ENCODE measurements around the gene CDKN2A. TPM values are rescaled to one million over a fixed set of nuclear protein-coding genes. Genes with fewer than 3 reads are reported as not detected.

Gene CDKN2A
- total RNA-seq, 1 experiment from 2014 or later: 282 TPM

GRCh38 chr9:21988056-21988990 lies 5.9 kb downstream of the CDKN2A start:
- TF ChIP-seq, protein P1, sequence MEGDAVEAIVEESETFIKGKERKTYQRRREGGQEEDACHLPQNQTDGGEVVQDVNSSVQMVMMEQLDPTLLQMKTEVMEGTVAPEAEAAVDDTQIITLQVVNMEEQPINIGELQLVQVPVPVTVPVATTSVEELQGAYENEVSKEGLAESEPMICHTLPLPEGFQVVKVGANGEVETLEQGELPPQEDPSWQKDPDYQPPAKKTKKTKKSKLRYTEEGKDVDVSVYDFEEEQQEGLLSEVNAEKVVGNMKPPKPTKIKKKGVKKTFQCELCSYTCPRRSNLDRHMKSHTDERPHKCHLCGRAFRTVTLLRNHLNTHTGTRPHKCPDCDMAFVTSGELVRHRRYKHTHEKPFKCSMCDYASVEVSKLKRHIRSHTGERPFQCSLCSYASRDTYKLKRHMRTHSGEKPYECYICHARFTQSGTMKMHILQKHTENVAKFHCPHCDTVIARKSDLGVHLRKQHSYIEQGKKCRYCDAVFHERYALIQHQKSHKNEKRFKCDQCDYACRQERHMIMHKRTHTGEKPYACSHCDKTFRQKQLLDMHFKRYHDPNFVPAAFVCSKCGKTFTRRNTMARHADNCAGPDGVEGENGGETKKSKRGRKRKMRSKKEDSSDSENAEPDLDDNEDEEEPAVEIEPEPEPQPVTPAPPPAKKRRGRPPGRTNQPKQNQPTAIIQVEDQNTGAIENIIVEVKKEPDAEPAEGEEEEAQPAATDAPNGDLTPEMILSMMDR (conservative IDR thresholded peaks at IDR 0.05): no peak
- TF ChIP-seq EZH2 (IDR thresholded peaks at IDR 0.05; ENCODE audit: low read depth): no peak
- no peak for DNase-seq
- no peak overlapping the region; the same call in 1 of the 2 replicates for H3K4me3 ChIP-seq
- H3K9me2 ChIP-seq (ENCODE audit: insufficient read depth): no peaks in the 10 kb centered on the region
- peaks cover 100% of the 10 kb centered on the region for H3K79me2 ChIP-seq (ENCODE audit: low read depth)
- H3K27me3 ChIP-seq (ENCODE audit: insufficient read depth, low read depth): no peaks in the 10 kb centered on the region
- no peak overlapping the region for H2AFZ ChIP-seq
- ChIA-PET CTCF (no interaction called here), POLR2A (ENCODE audit: unreplicated experiment) (interaction anchor here (0.6 kb wide), 1 partner anchor 124 kb away, joined by 5 read pairs; no protein-coding TSS in a partner anchor)
- no peaks in the 10 kb centered on the region for H3K9me3 ChIP-seq (ENCODE audit: insufficient read depth, low read depth)
- peaks cover 21% of the 10 kb centered on the region for H3K36me3 ChIP-seq (ENCODE audit: low read depth)
- peaks cover 4% of the 10 kb centered on the region; the same call in 1 of the 2 replicates for H3F3A ChIP-seq (ENCODE audit: insufficient read depth, low read depth)
- peak overlapping the region; percentile 23; the same call in 1 of the 2 replicates for H3K27ac ChIP-seq
- peaks cover 25% of the 10 kb centered on the region; the same call in 1 of the 2 replicates for H3K4me1 ChIP-seq (replicated peaks; ENCODE audit: insufficient read depth)
- peak overlapping the region; percentile 62 for H3K4me2 ChIP-seq
- no peaks in the 10 kb centered on the region for H4K20me1 ChIP-seq (ENCODE audit: insufficient read depth)
- intact Hi-C loops (cut with micrococcal nuclease; ENCODE audit: unreplicated experiment): loop anchor here (10.0 kb wide), 1 partner anchor 466 kb away; no protein-coding TSS in a partner anchor
- no TSS peak for BruUV-seq (replicated peaks)

GRCh38 chr9:21985964-21986667 lies 8.1 kb downstream of the CDKN2A start:
- BruUV-seq (replicated peaks): no TSS peak
- intact Hi-C loops (cut with micrococcal nuclease; ENCODE audit: unreplicated experiment): loop anchor here (10.0 kb wide), 1 partner anchor 469 kb away; no protein-coding TSS in a partner anchor
- H3K4me2 ChIP-seq: no peak overlapping the region
- peaks cover 15% of the 10 kb centered on the region for H3K36me3 ChIP-seq (ENCODE audit: low read depth)
- H4K20me1 ChIP-seq (ENCODE audit: insufficient read depth): no peaks in the 10 kb centered on the region
- H3K79me2 ChIP-seq (ENCODE audit: low read depth): peaks cover 99% of the 10 kb centered on the region
- no peaks in the 10 kb centered on the region for H3K27me3 ChIP-seq (ENCODE audit: insufficient read depth, low read depth)
- no peaks in the 10 kb centered on the region for H3F3A ChIP-seq (ENCODE audit: insufficient read depth, low read depth)
- DNase-seq: no peak
- no peak overlapping the region for H3K4me3 ChIP-seq
- no peak overlapping the region for H2AFZ ChIP-seq
- ChIA-PET CTCF (no interaction called here), POLR2A (ENCODE audit: unreplicated experiment) (interaction anchor here (0.7 kb wide), 1 partner anchor 181 kb away, joined by 7 read pairs; no protein-coding TSS in a partner anchor)
- peaks cover 18% of the 10 kb centered on the region; the same call in 1 of the 2 replicates for H3K4me1 ChIP-seq (replicated peaks; ENCODE audit: insufficient read depth)
- TF ChIP-seq EZH2 (IDR thresholded peaks at IDR 0.05; ENCODE audit: low read depth): no peak
- TF ChIP-seq, protein P1 (conservative IDR thresholded peaks at IDR 0.05): no peak
- no peaks in the 10 kb centered on the region for H3K9me2 ChIP-seq (ENCODE audit: insufficient read depth)
- no peak overlapping the region for H3K27ac ChIP-seq
- no peaks in the 10 kb centered on the region for H3K9me3 ChIP-seq (ENCODE audit: insufficient read depth, low read depth)

- H2AFZ ChIP-seq: no peak overlapping the region
- no peak for DNase-seq
- no peaks in the 10 kb centered on the region for H3K9me3 ChIP-seq (ENCODE audit: insufficient read depth, low read depth)
- no peaks in the 10 kb centered on the region for H3F3A ChIP-seq (ENCODE audit: insufficient read depth, low read depth)
- intact Hi-C loops (cut with micrococcal nuclease; ENCODE audit: unreplicated experiment): loop anchor here (10.0 kb wide), 1 partner anchor 471 kb away; no protein-coding TSS in a partner anchor
- no peaks in the 10 kb centered on the region for H3K27me3 ChIP-seq (ENCODE audit: insufficient read depth, low read depth)
- peaks cover 95% of the 10 kb centered on the region for H3K79me2 ChIP-seq (ENCODE audit: low read depth)
- peaks cover 12% of the 10 kb centered on the region; the same call in 1 of the 2 replicates for H3K4me1 ChIP-seq (replicated peaks; ENCODE audit: insufficient read depth)
- no peak overlapping the region for H3K4me2 ChIP-seq
- TF ChIP-seq EZH2 (IDR thresholded peaks at IDR 0.05; ENCODE audit: low read depth): no peak
- TF ChIP-seq, protein P1 (conservative IDR thresholded peaks at IDR 0.05): no peak
- CTCF ChIA-PET: interaction anchor here (0.6 kb wide), 1 partner anchor 13 kb away, joined by 3 read pairs; no protein-coding TSS in a partner anchor
- H3K4me3 ChIP-seq: no peak overlapping the region
- H3K27ac ChIP-seq: no peak overlapping the region
- no peaks in the 10 kb centered on the region for H4K20me1 ChIP-seq (ENCODE audit: insufficient read depth)
- POLR2A ChIA-PET (ENCODE audit: unreplicated experiment): no interaction called here
- no TSS peak for BruUV-seq (replicated peaks)
- H3K9me2 ChIP-seq (ENCODE audit: insufficient read depth): no peaks in the 10 kb centered on the region
- peaks cover 11% of the 10 kb centered on the region for H3K36me3 ChIP-seq (ENCODE audit: low read depth)
Measured at GRCh38 chr9:21984101-21984500, 10.1 kb downstream of the CDKN2A start.
